ENCODE measurements around the gene SLCO1A2.

- no peak for TF ChIP-seq CTCF (conservative IDR thresholded peaks at IDR 0.05; ENCODE audit: low read depth in 2 of 2)
- no peak for TF ChIP-seq EZH2 (IDR thresholded peaks at IDR 0.05; ENCODE audit: low read depth, unreplicated experiment)
- no peak for TF ChIP-seq POLR2AphosphoS5 (IDR thresholded peaks at IDR 0.05; ENCODE audit: low read depth)
- no peak for TF ChIP-seq ZNF331 (CRISPR knock-in tag; IDR thresholded peaks at IDR 0.05; ENCODE audit: low read depth)
- TF ChIP-seq REST (IDR thresholded peaks at IDR 0.05; ENCODE audit: unreplicated experiment) = no peak
- TF ChIP-seq CREB1 (CRISPR knock-in tag; IDR thresholded peaks at IDR 0.05; ENCODE audit: low read depth) = no peak
- no peak for TF ChIP-seq ETS1 (IDR thresholded peaks at IDR 0.05)
- TF ChIP-seq EZH2phosphoT487 (IDR thresholded peaks at IDR 0.05; ENCODE audit: unreplicated experiment) = no peak
- no peak for TF ChIP-seq JUNB (IDR thresholded peaks at IDR 0.05; ENCODE audit: unreplicated experiment)
- TF ChIP-seq STAT1 (IDR thresholded peaks at IDR 0.05; ENCODE audit: unreplicated experiment) = no peak
- no peak for TF ChIP-seq NANOG (IDR thresholded peaks at IDR 0.05; ENCODE audit: borderline replicate concordance)
- no peak for TF ChIP-seq ZNF114 (CRISPR knock-in tag; IDR thresholded peaks at IDR 0.05)
Observed at GRCh38 chr12:21353948-21354347, 19.2 kb upstream of the SLCO1A2 start.

All from GM23338 (cell line).